Left lung (tissue), 10 donors: ENCODE measurements around the gene BMPR1B. TPM values are rescaled to one million over a fixed set of nuclear protein-coding genes. Genes with fewer than 3 reads are reported as not detected.
A peak's percentile ranks its signal among the peaks of the same experiment; 100 is the strongest.

Experiments used
- ATAC-seq: fragments of 200-7000 bp; cut with Tn5 transposase; one replicate; pipeline ENCODE4 v1.9.1; 2020; ENCODE audit warnings: moderate library complexity
- DNase-seq, 4 donors: peaks; one replicate each; pipeline ENCODE4 v3.0.0-alpha.2; 2013 to 2020
- H3K27ac ChIP-seq, 2 donors: fragments of 200-600 bp; sonication (generic) in 1 of 2; one replicate each; pipeline versions ENCODE4 v1.5.0 to v1.8.0; 2020 to 2021
- H3K27me3 ChIP-seq, 2 donors: fragments of 200-600 bp; sonication (generic) in 1 of 2; one replicate each; pipeline versions ENCODE4 v1.5.0 to v1.8.0; 2020 to 2021
- H3K36me3 ChIP-seq, 2 donors: fragments of 200-600 bp; sonication (generic) in 1 of 2; one replicate each; pipeline versions ENCODE4 v1.5.0 to v1.8.0; 2020 to 2021
- H3K4me1 ChIP-seq, 2 donors: fragments of 200-600 bp; one replicate each; pipeline ENCODE4 v1.8.0; 2021
- H3K4me3 ChIP-seq, 2 donors: fragments of 200-600 bp; sonication (generic) in 1 of 2; one replicate each; pipeline versions ENCODE4 v1.5.0 to v1.8.0; 2020 to 2021; ENCODE audit warnings: mild to moderate bottlenecking in 1 of 2
- H3K9me3 ChIP-seq, 2 donors: fragments of 200-600 bp; sonication (generic) in 1 of 2; one replicate each; pipeline versions ENCODE4 v1.5.0 to v1.8.0; 2020 to 2021
- CTCF ChIP-seq, 2 donors: fragments of 200-600 bp; sonication (generic) in 1 of 2; IDR thresholded peaks; one replicate each; pipeline versions ENCODE4 v1.5.0 to v1.8.0; 2021; ENCODE audit warnings: antibody characterized with exemption in 2 of 2
- intact Hi-C, 2 donors: fragments of 100-400 bp; cut with DNase I; formaldehyde crosslinking; loops; one replicate each; pipeline versions ENCODE4 v1.11.2 to v1.14.2; 2022
- polyA plus RNA-seq, 6 donors: library from polyadenylated mRNA; unstranded; fragments of 120-200 nt; gene quantifications; one replicate each; pipeline ENCODE4 v1.2.1, GENCODE V29; 2013; ENCODE audit not compliant: insufficient read length in 6 of 6
- total RNA-seq, 2 donors: library from RNA; stranded (reverse); fragmentation: NEBNext Ultra II Directional; extraction: Animal tissue kit (Norgen Biotek cat#: 25700); gene quantifications; one replicate each; pipeline ENCODE4 v1.2.1, GENCODE V29; 2021
- donor health status: DM: no; HTN: yes; CAD: no.
- donor health status: DM: no; HTN: no; CAD: no.

The BMPR1B gene
- total and polyA plus RNA-seq, 8 donors = 0.61 to 3.3 (median 1.1) TPM

- H3K9me3 ChIP-seq = no peaks in the 10 kb centered on the region
- DNase-seq (no peak), ATAC-seq (no peak)
- no peak for TF ChIP-seq CTCF (IDR thresholded peaks at IDR 0.05)
- H3K27me3 ChIP-seq = no peaks in the 10 kb centered on the region
- no peaks in the 10 kb centered on the region for H3K36me3 ChIP-seq
- no peak overlapping the region for H3K4me3 ChIP-seq
- intact Hi-C loops = no loop called here
- no peak overlapping the region for H3K27ac ChIP-seq
- no peaks in the 10 kb centered on the region for H3K4me1 ChIP-seq
These were observed 344.5 kb downstream of the BMPR1B start for GRCh38 chr4:95102162-95102790.

- no peaks in the 10 kb centered on the region for H3K4me1 ChIP-seq
- H3K27ac ChIP-seq = no peak overlapping the region
- ATAC-seq (peak; percentile 97), DNase-seq (no peak)
- no peaks in the 10 kb centered on the region for H3K9me3 ChIP-seq
- no peak for TF ChIP-seq CTCF (IDR thresholded peaks at IDR 0.05)
- no peak overlapping the region for H3K4me3 ChIP-seq
- H3K36me3 ChIP-seq = no peaks in the 10 kb centered on the region
- intact Hi-C loops = no loop called here
- no peaks in the 10 kb centered on the region for H3K27me3 ChIP-seq
These were observed 347.4 kb downstream of the BMPR1B start for GRCh38 chr4:95105112-95105511.

GRCh38 chr4:95105983-95106382 is 348.2 kb downstream of the BMPR1B start:
- intact Hi-C loops = no loop called here
- H3K4me1 ChIP-seq = no peaks in the 10 kb centered on the region
- DNase-seq = no peak
- H3K27ac ChIP-seq = no peak overlapping the region
- no peaks in the 10 kb centered on the region for H3K36me3 ChIP-seq
- no peak for TF ChIP-seq CTCF (IDR thresholded peaks at IDR 0.05)
- ATAC-seq = no peak
- H3K9me3 ChIP-seq = no peaks in the 10 kb centered on the region
- H3K4me3 ChIP-seq = no peak overlapping the region
- H3K27me3 ChIP-seq = no peaks in the 10 kb centered on the region

- ATAC-seq = no peak
- no peak for TF ChIP-seq CTCF (IDR thresholded peaks at IDR 0.05)
- intact Hi-C loops = no loop called here
These were observed 348.7 kb downstream of the BMPR1B start for GRCh38 chr4:95106408-95106928.

GRCh38 chr4:95107004-95107403 is 349.2 kb downstream of the BMPR1B start:
- no peaks in the 10 kb centered on the region for H3K36me3 ChIP-seq
- no peaks in the 10 kb centered on the region for H3K27me3 ChIP-seq
- intact Hi-C loops = no loop called here
- no peaks in the 10 kb centered on the region for H3K4me1 ChIP-seq
- no peak for TF ChIP-seq CTCF (IDR thresholded peaks at IDR 0.05)
- no peak for DNase-seq
- no peak overlapping the region for H3K4me3 ChIP-seq
- ATAC-seq = no peak
- H3K27ac ChIP-seq = no peak overlapping the region
- H3K9me3 ChIP-seq = no peaks in the 10 kb centered on the region

More at GRCh38 chr4:95106408-95106928, 348.7 kb downstream of the BMPR1B start:
- H3K27ac ChIP-seq = no peak overlapping the region
- no peak for DNase-seq
- H3K36me3 ChIP-seq = no peaks in the 10 kb centered on the region
- no peaks in the 10 kb centered on the region for H3K9me3 ChIP-seq
- no peaks in the 10 kb centered on the region for H3K27me3 ChIP-seq
- no peak overlapping the region for H3K4me3 ChIP-seq
- no peaks in the 10 kb centered on the region for H3K4me1 ChIP-seq
